ENCODE results near the gene STAU1.
"Not testable (repeated sequence)": the region's sequence is repeated elsewhere in the genome, so short reads cannot be mapped to it uniquely, and the experiment has no call there.

Gene STAU1

DNA sequence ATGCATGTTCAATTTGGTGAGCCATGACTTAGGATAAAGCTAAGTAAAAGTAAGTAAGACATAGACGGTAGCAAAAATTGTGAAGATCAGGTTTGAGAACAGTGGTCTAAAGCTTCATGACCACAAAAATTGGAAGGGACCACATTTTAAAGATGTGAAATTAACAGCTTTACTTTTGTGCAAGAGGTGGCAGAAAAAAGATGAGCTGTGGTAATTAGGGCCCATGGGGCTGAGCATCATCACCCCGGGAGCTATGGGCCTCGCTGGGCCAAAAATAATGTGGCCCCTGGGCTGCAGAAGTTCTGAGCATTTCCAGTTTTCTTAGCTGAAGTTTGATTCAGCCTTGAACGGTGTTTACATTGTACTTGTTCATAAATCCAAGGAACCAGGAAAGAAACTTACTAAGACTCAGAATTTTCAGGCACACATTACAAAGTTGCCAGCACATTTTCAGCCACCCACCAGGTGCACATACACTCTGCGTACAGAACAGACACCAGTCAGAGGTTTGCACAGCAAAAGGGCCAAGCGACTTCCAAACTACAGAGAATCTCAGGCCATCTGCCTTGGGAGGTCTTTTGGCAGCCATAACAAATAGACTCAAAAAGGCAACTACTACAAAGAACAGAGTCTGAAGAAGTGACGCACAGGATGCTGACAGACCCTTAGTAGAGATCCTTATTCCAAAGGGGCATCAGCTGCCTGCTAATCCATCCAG is 84.3 kb downstream of the STAU1 start:
- peak overlapping the region; percentile 15 for H3K27ac ChIP-seq (replicated peaks; ENCODE audit: low read length)
- H2BK120ac ChIP-seq (ENCODE audit: low read depth, low read length), result no peak overlapping the region
- no peak overlapping the region for H3K4me3 ChIP-seq (ENCODE audit: low read length in 2 of 2)
- no peak overlapping the region for H2AK5ac ChIP-seq (ENCODE audit: low read depth, low read length)
- peaks cover 0 to 2% of the 10 kb centered on the region in 2 donors for H3K9me3 ChIP-seq (replicated peaks in 1 of 2; ENCODE audit: control insufficient read depth in 2 of 2, insufficient read depth in 1 of 2, low read depth in 1 of 2, low read length in 2 of 2)
- no peak overlapping the region for H3K4ac ChIP-seq (ENCODE audit: low read length)
- no peak overlapping the region for H4K8ac ChIP-seq (ENCODE audit: low read depth, low read length)
- no peak overlapping the region for H2BK5ac ChIP-seq (ENCODE audit: low read length)
- no peaks in the 10 kb centered on the region for H3K79me1 ChIP-seq (ENCODE audit: low read depth, low read length)
- no peak overlapping the region for H2AFZ ChIP-seq (ENCODE audit: low read length)
- H3K9ac ChIP-seq (ENCODE audit: low read depth, low read length, poor library complexity), result no peak overlapping the region
- no CpG with 5 or more reads among the region's 7 CpGs for whole genome bisulfite sequencing, 2 donors (ENCODE audit: extremely low coverage in 2 of 2, insufficient read length in 2 of 2, insufficient replicate concordance in 1 of 2)
- H4K91ac ChIP-seq (ENCODE audit: low read depth, low read length, poor library complexity), result no peak overlapping the region
- no peak overlapping the region for H3K14ac ChIP-seq (ENCODE audit: low read length)
- H3K18ac ChIP-seq (ENCODE audit: low read length), result no peak overlapping the region
- H2BK12ac ChIP-seq (ENCODE audit: low read length), result no peak overlapping the region
- H2BK15ac ChIP-seq (ENCODE audit: low read length), result no peak overlapping the region
- H3K36me3 ChIP-seq (replicated peaks in 1 of 2; ENCODE audit: control insufficient read depth in 2 of 2, insufficient read depth in 2 of 2, low read length in 2 of 2), result peaks cover 25 to 83% of the 10 kb centered on the region in 2 donors
- no peaks in the 10 kb centered on the region for H3K27me3 ChIP-seq (ENCODE audit: control insufficient read depth in 3 of 3, insufficient read depth in 3 of 3, low read depth in 1 of 3, low read length in 3 of 3)
- no peak for DNase-seq (ENCODE audit: low spot score)
- no peak overlapping the region for H3K23ac ChIP-seq (ENCODE audit: low read depth, low read length, poor library complexity)
- peaks cover 0 to 10% of the 10 kb centered on the region in 2 donors for H3K4me1 ChIP-seq (ENCODE audit: control insufficient read depth in 2 of 2, insufficient read depth in 1 of 2, low read depth in 1 of 2, low read length in 2 of 2)
- no peak overlapping the region for H3K4me2 ChIP-seq (ENCODE audit: insufficient read depth, low read length, poor library complexity, severe bottlenecking)

DNA sequence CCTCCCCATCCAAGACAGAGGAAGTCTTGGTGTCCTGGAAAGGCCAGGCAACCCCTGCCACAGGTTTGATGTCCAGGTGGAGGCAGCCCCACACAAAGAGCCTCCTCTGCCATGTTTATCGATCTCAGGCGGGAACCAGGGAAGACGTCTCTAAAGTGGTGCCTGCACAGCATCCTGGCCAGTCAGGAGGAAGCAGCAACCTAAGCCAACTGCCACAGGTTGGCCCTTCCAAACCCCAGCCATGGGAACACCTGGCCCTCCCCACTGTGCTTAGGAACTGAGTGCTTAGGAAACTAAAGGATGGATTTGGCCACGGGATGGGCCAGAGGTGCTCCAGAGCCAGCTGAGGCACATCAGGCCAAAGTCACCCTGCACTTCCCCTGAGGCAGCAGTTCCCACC is 85.1 kb downstream of the STAU1 start:
- Histone ChIP-seq H3K4ac (ENCODE audit: low read length) (no peak overlapping the region), H2AFZ (ENCODE audit: low read length) (no peak overlapping the region), H3K27me3 (ENCODE audit: control insufficient read depth in 3 of 3, insufficient read depth in 3 of 3, low read depth in 1 of 3, low read length in 3 of 3) (no peaks in the 10 kb centered on the region), H3K18ac (ENCODE audit: low read length) (peak overlapping the region; percentile 22), H2BK120ac (ENCODE audit: low read depth, low read length) (no peak overlapping the region), H2AK5ac (ENCODE audit: low read depth, low read length) (no peak overlapping the region), H3K79me1 (ENCODE audit: low read depth, low read length) (no peaks in the 10 kb centered on the region), H2BK15ac (ENCODE audit: low read length) (no peak overlapping the region), H3K14ac (ENCODE audit: low read length) (no peak overlapping the region), H3K4me3 (ENCODE audit: low read length in 2 of 2) (no peak overlapping the region), H2BK5ac (ENCODE audit: low read length) (no peak overlapping the region), H4K91ac (ENCODE audit: low read depth, low read length, poor library complexity) (no peak overlapping the region), H4K8ac (ENCODE audit: low read depth, low read length) (no peak overlapping the region), H3K9me3 (replicated peaks in 1 of 2; ENCODE audit: control insufficient read depth in 2 of 2, insufficient read depth in 1 of 2, low read depth in 1 of 2, low read length in 2 of 2) (peaks cover 0 to 3% of the 10 kb centered on the region in 2 donors), H3K27ac (replicated peaks; ENCODE audit: low read length) (peak overlapping the region; percentile 15), H3K23ac (ENCODE audit: low read depth, low read length, poor library complexity) (peak overlapping the region; percentile 8), H3K36me3 (replicated peaks in 1 of 2; ENCODE audit: control insufficient read depth in 2 of 2, insufficient read depth in 2 of 2, low read length in 2 of 2) (peaks cover 27 to 91% of the 10 kb centered on the region in 2 donors), H3K9ac (ENCODE audit: low read depth, low read length, poor library complexity) (no peak overlapping the region), H3K4me1 (ENCODE audit: control insufficient read depth in 2 of 2, insufficient read depth in 1 of 2, low read depth in 1 of 2, low read length in 2 of 2) (peaks cover 0 to 10% of the 10 kb centered on the region in 2 donors), H3K4me2 (ENCODE audit: insufficient read depth, low read length, poor library complexity, severe bottlenecking) (no peak overlapping the region), H2BK12ac (ENCODE audit: low read length) (no peak overlapping the region)
- no peak for DNase-seq (ENCODE audit: low spot score)
- WGBS, 2 donors (ENCODE audit: extremely low coverage in 2 of 2, insufficient read length in 2 of 2, insufficient replicate concordance in 1 of 2), result no CpG with 5 or more reads among the region's 4 CpGs

DNA sequence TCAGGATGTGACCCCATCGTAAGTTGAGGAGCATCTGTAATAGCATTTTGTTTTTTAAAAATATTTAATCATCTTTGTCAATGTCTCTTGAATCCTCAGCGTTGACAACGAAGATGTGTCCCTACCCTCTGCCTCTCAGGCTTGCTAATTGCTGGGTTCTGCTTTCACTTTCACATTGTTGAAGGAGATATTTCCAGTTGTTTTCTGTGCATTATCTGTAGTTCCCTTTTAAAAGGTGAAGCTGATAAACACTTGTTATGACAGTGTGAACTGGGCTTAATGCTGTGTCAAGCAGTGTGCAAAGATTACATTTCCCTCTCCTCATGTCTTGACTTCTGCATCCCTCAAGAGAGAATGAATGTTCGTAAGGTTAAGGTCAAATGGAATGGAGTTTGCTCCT is 87.2 kb downstream of the STAU1 start:
- Histone ChIP-seq H2AK5ac (ENCODE audit: low read depth, low read length) (no peak overlapping the region), H3K27ac (replicated peaks; ENCODE audit: low read length) (no peak overlapping the region), H2BK120ac (ENCODE audit: low read depth, low read length) (no peak overlapping the region), H3K4me3 (ENCODE audit: low read length in 2 of 2) (no peak overlapping the region), H3K4me1 (ENCODE audit: control insufficient read depth in 2 of 2, insufficient read depth in 1 of 2, low read depth in 1 of 2, low read length in 2 of 2) (peaks cover 0 to 10% of the 10 kb centered on the region in 2 donors), H3K9me3 (replicated peaks in 1 of 2; ENCODE audit: control insufficient read depth in 2 of 2, insufficient read depth in 1 of 2, low read depth in 1 of 2, low read length in 2 of 2) (peaks cover 0 to 3% of the 10 kb centered on the region in 2 donors), H4K8ac (ENCODE audit: low read depth, low read length) (no peak overlapping the region), H2BK15ac (ENCODE audit: low read length) (no peak overlapping the region), H3K14ac (ENCODE audit: low read length) (no peak overlapping the region), H3K4ac (ENCODE audit: low read length) (no peak overlapping the region), H2BK5ac (ENCODE audit: low read length) (no peak overlapping the region), H3K18ac (ENCODE audit: low read length) (no peak overlapping the region), H3K36me3 (replicated peaks in 1 of 2; ENCODE audit: control insufficient read depth in 2 of 2, insufficient read depth in 2 of 2, low read length in 2 of 2) (peaks cover 38 to 98% of the 10 kb centered on the region in 2 donors), H2AFZ (ENCODE audit: low read length) (no peak overlapping the region), H3K79me1 (ENCODE audit: low read depth, low read length) (peaks cover 2% of the 10 kb centered on the region), H3K27me3 (ENCODE audit: control insufficient read depth in 3 of 3, insufficient read depth in 3 of 3, low read depth in 1 of 3, low read length in 3 of 3) (no peaks in the 10 kb centered on the region), H4K91ac (ENCODE audit: low read depth, low read length, poor library complexity) (no peak overlapping the region), H2BK12ac (ENCODE audit: low read length) (no peak overlapping the region), H3K23ac (ENCODE audit: low read depth, low read length, poor library complexity) (no peak overlapping the region), H3K9ac (ENCODE audit: low read depth, low read length, poor library complexity) (no peak overlapping the region), H3K4me2 (ENCODE audit: insufficient read depth, low read length, poor library complexity, severe bottlenecking) (no peak overlapping the region)
- no peak for DNase-seq (ENCODE audit: low spot score)
- WGBS, 2 donors (ENCODE audit: extremely low coverage in 2 of 2, insufficient read length in 2 of 2, insufficient replicate concordance in 1 of 2), result no CpG with 5 or more reads among the region's 4 CpGs

DNA sequence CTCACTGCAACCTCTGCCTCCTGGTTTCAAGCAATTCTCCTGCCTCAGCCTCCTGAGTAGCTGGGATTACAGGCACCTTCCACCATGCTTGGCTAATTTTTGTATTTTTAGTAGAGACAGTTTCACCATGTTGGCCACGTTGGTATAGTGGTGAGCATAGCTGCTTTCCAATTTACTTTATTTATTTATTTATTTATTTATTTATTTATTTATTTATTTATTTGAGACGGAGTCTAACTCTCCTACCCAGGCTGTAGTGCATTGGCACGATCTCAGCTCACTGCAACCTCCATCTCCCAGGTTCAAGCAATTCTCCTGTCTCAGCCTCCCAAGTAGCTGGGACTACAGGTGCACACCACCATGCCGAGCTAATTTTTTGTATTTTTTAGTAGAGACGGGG is 87.8 kb downstream of the STAU1 start:
- H3K9me3 ChIP-seq (replicated peaks in 1 of 2; ENCODE audit: control insufficient read depth in 2 of 2, insufficient read depth in 1 of 2, low read depth in 1 of 2, low read length in 2 of 2); H3K23ac ChIP-seq (ENCODE audit: low read depth, low read length, poor library complexity); H2BK12ac ChIP-seq (ENCODE audit: low read length); H3K79me1 ChIP-seq (ENCODE audit: low read depth, low read length); H3K4ac ChIP-seq (ENCODE audit: low read length); H3K14ac ChIP-seq (ENCODE audit: low read length); H3K4me2 ChIP-seq (ENCODE audit: insufficient read depth, low read length, poor library complexity, severe bottlenecking); H4K91ac ChIP-seq (ENCODE audit: low read depth, low read length, poor library complexity); H4K8ac ChIP-seq (ENCODE audit: low read depth, low read length); H3K18ac ChIP-seq (ENCODE audit: low read length); H3K27ac ChIP-seq (replicated peaks; ENCODE audit: low read length); H2AFZ ChIP-seq (ENCODE audit: low read length); DNase-seq (ENCODE audit: low spot score); H2AK5ac ChIP-seq (ENCODE audit: low read depth, low read length); H3K27me3 ChIP-seq (ENCODE audit: control insufficient read depth in 3 of 3, insufficient read depth in 3 of 3, low read depth in 1 of 3, low read length in 3 of 3); H2BK120ac ChIP-seq (ENCODE audit: low read depth, low read length); H3K9ac ChIP-seq (ENCODE audit: low read depth, low read length, poor library complexity); H3K4me3 ChIP-seq (ENCODE audit: low read length in 2 of 2); H2BK15ac ChIP-seq (ENCODE audit: low read length); H2BK5ac ChIP-seq (ENCODE audit: low read length): not testable (repeated sequence)
- Histone ChIP-seq H3K4me1 (ENCODE audit: control insufficient read depth in 2 of 2, insufficient read depth in 1 of 2, low read depth in 1 of 2, low read length in 2 of 2) (peaks cover 0 to 10% of the 10 kb centered on the region in 2 donors), H3K36me3 (replicated peaks in 1 of 2; ENCODE audit: control insufficient read depth in 2 of 2, insufficient read depth in 2 of 2, low read length in 2 of 2) (peaks cover 41 to 98% of the 10 kb centered on the region in 2 donors)
- WGBS, 2 donors (ENCODE audit: extremely low coverage in 2 of 2, insufficient read length in 2 of 2, insufficient replicate concordance in 1 of 2), result no CpG with 5 or more reads among the region's 5 CpGs
